AG04449 (cell line): ENCODE data around the gene CUZD1.
"Not testable (repeated sequence)": the region's sequence is repeated elsewhere in the genome, so short reads cannot be mapped to it uniquely, and the experiment has no call there.

Experiments
- CTCF ChIA-PET: fragments of 350-600 bp; formaldehyde crosslinking; extraction: SDS; loops from one replicate; lab custom pipeline; 2021; ENCODE audit warnings: antibody characterized with exemption; lab: Yijun Ruan, JAX
- POLR2A ChIA-PET: fragments of 400-600, 350-600 bp; formaldehyde crosslinking; extraction: SDS; loops from one replicate; lab custom pipeline; 2020; ENCODE audit warnings: antibody characterized with exemption, inconsistent platforms; lab: Yijun Ruan, JAX
- DNase-seq: peaks from one replicate; pipeline ENCODE4 v3.0.0-alpha.2; 2010; ENCODE audit warnings: low read depth, low spot score
- H3K4me3 ChIP-seq: 2 replicates; pipeline ENCODE4 v1.5.1; 2011; ENCODE audit warnings: low read depth, mild to moderate bottlenecking, control low read depth, low read length
- CTCF ChIP-seq: IDR thresholded peaks from one replicate; pipeline ENCODE4 v1.5.1; 2011; ENCODE audit warnings: mild to moderate bottlenecking, moderate library complexity, low read length, control low read depth, inconsistent platforms; ENCODE audit not compliant: insufficient read depth; ENCODE audit errors: missing control alignments

CUZD1 gene

DNA sequence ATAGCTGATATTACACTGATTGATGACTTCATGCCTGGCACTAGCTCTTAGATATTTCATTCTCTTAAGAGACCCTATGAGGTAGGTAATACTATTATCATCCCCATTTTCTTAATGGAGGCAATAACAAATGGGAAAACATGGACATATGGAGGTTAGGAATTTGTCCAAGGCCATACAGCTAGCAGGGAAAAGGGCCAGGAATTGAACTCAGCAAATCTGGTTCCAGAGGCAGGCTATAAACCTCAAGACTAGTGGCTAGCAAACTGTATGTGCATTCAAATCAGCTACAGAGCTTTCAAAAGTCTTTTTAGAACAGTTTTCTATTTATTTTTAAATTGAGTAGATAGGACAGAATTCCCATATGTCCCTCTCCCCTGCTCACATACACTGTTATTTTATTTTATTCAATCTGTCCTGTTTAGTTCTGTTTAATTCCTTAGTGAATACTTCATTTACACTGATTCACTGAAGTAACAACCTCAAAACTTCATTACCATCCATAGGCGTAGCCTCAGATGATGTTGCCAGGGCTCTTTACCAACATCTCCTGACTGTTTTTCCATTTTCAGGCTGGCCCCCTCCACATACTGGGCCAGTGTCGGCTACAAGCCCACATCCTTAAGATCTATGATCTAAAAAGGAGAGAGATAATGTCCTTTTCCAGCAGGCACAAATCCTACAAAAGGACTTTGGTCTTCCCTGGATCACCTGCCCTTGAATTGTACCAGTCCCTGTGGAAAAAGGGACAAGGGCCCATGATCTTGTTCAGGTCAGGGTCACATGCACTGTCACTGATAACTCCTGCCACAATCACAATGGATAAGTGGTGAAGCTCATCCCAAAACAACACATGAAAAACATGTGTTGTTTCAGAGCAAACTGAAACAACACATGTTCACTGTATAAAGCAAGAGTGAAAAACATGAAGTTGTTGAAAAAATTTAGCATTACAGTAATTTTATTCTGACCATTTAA is 17.8 kb upstream of the CUZD1 start:
- ChIA-PET CTCF (interaction anchor here (1.1 to 1.2 kb wide), 2 partner anchors 10 to 11 kb away, joined by 3 to 5 read pairs; no protein-coding TSS in a partner anchor), POLR2A (no interaction called here)
- TF ChIP-seq CTCF: no peak
- no peak overlapping the region for H3K4me3 ChIP-seq
- no peak for DNase-seq

- POLR2A ChIA-PET: no interaction called here
- CTCF ChIA-PET: no interaction called here
- no peak overlapping the region for H3K4me3 ChIP-seq
- DNase-seq: peak; percentile 14
- TF ChIP-seq CTCF: no peak
Observed at GRCh38 chr10:122861711-122862161, 16.1 kb upstream of the CUZD1 start.

DNA sequence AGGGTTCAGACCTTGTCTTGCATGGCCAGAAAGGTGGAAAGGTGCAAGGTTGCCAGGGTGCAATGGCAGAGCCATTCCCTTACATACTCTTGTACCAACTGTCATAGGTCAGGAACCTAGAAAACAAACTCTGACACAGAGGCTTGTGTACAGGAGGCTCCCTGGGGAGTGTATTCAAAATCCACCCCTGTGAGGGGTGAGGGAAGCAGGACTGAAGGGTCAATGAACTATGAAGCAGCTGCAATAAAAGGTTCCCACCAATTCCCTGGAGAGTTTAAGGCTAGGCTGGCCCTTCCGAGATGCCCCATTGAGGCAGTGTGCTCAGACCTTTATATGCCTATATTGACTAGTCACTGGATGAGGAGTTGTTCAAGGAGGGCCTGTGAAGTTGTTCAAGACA is 13.9 kb upstream of the CUZD1 start:
- no peak overlapping the region for H3K4me3 ChIP-seq
- ChIA-PET CTCF (no interaction called here), POLR2A (no interaction called here)
- no peak for DNase-seq
- no peak for TF ChIP-seq CTCF

- POLR2A ChIA-PET, H3K4me3 ChIP-seq, CTCF ChIA-PET, DNase-seq: not testable (repeated sequence)
Observed at GRCh38 chr10:122858042-122858441, 12.4 kb upstream of the CUZD1 start.

- POLR2A ChIA-PET: interaction anchor here (0.6 kb wide), 1 partner anchor 17 kb away, joined by 3 read pairs; no protein-coding TSS in a partner anchor
- CTCF ChIA-PET: no interaction called here
- TF ChIP-seq CTCF: no peak
- no peak for DNase-seq
- no peak overlapping the region for H3K4me3 ChIP-seq
Observed at GRCh38 chr10:122856902-122857301, 11.2 kb upstream of the CUZD1 start.

GRCh38 chr10:122855745-122856144 is 10.1 kb upstream of the CUZD1 start:
- no peak for TF ChIP-seq CTCF
- no peak for DNase-seq
- H3K4me3 ChIP-seq: no peak overlapping the region
- CTCF ChIA-PET: no interaction called here
- POLR2A ChIA-PET: no interaction called here
